Measurements from ENCODE around the gene CALHM1.
A peak's percentile ranks its signal among the peaks of the same experiment; 100 is the strongest.
"Not testable (repeated sequence)": the region's sequence is repeated elsewhere in the genome, so short reads cannot be mapped to it uniquely, and the experiment has no call there.

CALHM1 gene, protein sequence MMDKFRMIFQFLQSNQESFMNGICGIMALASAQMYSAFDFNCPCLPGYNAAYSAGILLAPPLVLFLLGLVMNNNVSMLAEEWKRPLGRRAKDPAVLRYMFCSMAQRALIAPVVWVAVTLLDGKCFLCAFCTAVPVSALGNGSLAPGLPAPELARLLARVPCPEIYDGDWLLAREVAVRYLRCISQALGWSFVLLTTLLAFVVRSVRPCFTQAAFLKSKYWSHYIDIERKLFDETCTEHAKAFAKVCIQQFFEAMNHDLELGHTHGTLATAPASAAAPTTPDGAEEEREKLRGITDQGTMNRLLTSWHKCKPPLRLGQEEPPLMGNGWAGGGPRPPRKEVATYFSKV

DNA sequence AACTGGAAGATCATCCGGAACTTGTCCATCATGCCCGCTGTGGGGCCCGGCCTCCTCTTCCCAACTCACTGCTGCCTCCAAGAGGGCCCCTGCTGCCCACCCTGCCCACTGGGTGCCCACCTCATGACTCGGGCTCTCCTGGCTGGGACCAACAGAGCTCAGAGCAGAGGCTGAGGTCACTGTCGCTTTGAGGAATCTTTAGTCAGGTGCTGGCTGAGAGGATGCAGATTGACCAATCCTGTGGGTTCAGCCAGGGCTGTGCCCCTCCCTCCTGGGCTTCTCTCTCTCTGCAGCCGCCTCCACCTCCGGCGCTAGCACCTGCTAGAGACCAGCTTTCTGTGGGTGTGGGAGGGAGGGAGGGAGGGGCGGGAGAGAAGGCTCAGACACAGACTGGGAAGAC lies at the start of gene CALHM1:
CALHM1 (minus strand) TSS at position 181 of the 400 bp plus-strand sequence; CDS start at position 32, 149 bp downstream.
- no peak for DNase-seq

DNA sequence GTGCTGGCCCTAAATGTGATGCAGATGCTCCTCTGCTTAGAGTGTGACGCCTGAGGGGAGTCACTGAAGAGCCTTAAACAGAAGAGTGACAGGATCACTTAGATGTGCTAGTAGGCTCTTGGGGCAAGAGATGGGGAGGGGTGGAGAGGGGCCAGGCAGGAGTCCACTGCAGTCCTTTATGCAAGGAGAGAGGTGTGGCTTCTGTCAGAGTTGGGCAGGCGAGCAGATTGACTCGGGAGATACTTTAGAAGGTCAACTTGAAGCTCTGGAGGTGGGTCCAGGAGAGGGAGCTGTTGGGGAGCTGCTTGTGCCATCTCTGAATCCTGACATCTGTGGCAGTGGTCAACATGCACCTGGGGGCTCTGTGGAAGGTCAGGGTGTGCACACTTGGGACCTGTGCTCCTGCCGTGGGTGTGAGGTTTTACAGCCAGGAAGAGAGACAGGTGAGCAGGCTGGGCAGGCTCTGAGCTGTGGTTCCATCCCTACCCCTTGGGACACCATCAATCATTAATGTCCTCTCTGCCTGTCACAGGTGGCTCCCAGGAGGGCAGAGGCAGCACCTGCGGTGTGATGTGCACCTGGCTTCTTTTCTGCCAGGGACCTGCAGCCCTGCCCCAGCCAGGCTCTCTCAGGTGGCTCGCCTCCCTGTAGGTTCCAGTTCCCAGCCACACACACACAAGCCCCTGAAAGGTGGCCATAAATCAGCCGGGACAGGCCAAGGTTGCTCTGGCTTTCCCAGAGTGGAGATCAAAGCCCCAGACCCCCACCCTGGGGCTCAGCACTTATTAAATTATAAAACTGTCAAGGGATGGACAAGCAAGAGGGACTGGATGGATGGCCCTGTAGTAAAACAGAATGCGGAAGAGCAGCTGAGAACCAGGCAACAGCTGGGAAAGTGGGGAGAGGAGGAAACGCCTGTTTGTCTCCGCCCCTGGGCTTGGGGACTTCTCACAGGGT lies 48.8 kb upstream of the CALHM1 start:
- no peak for DNase-seq

DNA sequence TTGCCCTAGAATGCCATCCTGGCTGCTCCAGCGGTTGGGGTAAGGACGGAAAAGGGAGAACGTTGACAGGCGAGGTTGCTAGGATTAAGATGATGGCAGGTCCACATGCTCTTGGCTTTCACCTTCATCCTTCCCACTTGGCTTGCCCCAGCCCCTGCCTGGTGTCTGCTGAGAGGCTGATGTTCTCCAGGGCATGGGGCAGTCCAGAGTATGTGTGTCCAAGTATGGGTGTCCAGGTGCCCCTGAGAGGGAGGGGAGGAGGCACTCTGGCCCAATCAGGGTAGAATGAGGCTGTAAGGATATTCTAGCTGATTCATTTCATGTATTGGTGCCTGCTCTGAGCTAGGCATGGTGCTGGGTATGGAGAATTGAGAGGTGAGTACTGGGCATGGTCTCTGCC lies 47.4 kb upstream of the CALHM1 start:
- no peak for DNase-seq

- DNase-seq = peak; percentile 24
These were observed 45.6 kb upstream of the CALHM1 start for GRCh38 chr10:103504181-103504783.

DNA sequence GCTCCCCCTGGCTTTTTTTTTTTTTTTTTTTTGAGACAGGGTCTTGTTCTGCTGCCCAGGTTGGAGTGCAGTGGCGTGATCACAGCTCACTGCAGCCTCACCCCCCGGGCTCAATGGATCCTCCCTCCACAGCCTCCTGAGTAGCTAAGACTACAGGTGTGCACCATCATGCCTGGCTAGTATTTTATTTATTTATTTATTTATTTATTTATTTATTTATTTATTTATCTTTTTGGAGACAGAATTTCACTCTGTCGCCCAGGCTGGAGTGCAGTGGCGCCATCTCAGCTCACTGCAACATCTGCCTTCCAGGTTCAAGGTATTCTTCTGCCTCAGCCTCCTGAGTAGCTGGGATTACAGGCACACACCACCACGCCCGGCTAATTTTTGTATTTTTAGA lies 45.1 kb upstream of the CALHM1 start:
- DNase-seq = not testable (repeated sequence)

DNA sequence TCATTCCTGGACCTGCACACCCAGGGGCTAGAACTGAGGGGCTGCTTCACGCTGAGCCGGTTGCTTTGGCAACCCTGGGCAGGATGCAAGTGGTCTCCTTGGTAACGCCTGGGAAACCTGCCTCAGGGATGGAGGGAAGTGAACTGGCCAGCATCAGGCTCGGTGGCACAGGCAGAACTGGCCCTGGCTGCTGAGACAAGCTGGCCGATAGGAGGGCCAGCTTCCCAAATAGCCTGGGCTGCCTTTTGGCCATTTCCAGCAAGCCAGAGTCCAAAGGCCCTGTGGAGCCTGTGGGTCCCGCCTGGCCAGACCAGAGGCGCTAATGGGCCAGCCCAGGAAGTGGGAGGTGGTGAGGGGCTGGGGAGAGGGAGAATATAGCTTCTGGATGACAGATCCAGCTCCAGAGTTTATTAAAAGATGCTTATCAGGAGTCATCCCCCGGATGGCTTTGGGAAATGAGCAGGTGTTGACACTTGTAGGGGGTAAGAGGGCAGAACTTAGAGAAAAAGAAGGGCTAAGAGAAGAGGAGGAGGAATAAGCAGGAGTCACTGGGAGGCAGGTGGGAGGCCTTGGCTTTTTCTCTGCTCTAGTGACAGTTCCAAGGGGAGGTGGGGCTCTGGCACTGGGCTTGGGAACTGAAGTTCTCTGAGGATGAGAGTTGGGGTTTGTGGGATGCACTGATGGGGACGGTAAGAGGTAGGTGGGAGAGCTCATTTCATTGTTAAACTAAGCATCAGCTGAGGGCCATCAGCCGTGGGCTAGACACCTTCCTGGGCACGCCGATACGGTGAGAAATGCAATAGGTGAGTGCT lies 44.4 kb upstream of the CALHM1 start:
- no peak for DNase-seq

GRCh38 chr10:103501186-103501585 lies 42.5 kb upstream of the CALHM1 start:
- no peak for DNase-seq

- DNase-seq = no peak
These were observed 41.8 kb upstream of the CALHM1 start for GRCh38 chr10:103500481-103500880.

DNA sequence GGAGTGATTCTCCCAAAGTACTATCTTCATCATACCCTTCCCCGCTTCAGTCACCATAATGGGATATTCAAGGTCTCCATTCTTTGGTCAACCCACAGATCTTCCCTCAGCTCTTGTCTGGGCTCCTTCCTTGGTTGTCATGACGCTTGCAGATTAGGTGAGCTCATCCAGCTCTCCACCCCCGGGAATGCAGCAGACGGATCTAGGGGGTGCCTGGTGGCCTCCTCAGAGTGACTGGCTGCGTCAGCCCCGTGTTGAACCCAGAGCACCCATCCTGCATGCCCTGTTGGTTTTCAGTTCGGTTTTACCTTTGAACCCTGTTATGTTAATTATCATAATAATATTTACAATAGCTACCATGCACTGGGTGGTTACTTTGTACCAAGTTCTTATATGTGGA lies 41.2 kb upstream of the CALHM1 start:
- DNase-seq = no peak

- no peak for DNase-seq
These were observed 40.4 kb upstream of the CALHM1 start for GRCh38 chr10:103498936-103499638.

DNA sequence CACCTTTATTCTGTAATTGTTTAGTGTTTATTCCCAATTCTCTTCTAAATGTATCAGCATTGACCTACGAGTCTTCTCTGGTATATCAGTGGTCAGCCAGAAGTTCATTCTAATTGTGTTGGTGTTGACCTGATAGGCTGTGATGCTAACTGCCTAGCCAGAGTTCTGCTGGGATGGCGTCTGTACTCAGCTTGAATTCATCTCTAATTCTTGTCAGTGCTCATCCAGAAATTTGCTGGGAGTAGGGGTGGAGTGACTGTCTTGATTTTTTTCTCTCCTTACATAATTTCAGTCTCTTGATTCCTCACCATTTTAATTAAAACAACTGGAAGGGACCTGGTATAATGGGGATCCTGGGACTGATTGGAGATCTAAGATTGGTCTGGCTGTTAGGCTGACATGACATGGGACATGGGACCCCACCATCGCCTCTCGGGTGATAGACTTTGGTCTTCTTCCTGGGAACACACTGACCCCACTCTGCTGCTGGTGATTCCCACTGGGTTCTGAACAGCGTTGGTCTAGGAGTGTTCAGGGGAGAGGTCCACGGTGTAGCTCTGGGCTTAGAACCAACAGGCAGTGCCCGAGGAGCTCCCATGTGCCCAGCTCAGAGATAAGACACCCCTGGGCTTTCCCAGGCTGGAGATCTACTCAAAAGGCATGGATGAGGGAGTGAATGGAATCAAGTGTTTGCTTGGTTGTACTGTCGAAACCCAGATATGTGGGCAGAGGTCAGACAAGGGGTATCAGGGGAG lies 38.6 kb upstream of the CALHM1 start:
- no peak for DNase-seq

GRCh38 chr10:103495321-103495720 lies 36.6 kb upstream of the CALHM1 start:
- no peak for DNase-seq

DNA sequence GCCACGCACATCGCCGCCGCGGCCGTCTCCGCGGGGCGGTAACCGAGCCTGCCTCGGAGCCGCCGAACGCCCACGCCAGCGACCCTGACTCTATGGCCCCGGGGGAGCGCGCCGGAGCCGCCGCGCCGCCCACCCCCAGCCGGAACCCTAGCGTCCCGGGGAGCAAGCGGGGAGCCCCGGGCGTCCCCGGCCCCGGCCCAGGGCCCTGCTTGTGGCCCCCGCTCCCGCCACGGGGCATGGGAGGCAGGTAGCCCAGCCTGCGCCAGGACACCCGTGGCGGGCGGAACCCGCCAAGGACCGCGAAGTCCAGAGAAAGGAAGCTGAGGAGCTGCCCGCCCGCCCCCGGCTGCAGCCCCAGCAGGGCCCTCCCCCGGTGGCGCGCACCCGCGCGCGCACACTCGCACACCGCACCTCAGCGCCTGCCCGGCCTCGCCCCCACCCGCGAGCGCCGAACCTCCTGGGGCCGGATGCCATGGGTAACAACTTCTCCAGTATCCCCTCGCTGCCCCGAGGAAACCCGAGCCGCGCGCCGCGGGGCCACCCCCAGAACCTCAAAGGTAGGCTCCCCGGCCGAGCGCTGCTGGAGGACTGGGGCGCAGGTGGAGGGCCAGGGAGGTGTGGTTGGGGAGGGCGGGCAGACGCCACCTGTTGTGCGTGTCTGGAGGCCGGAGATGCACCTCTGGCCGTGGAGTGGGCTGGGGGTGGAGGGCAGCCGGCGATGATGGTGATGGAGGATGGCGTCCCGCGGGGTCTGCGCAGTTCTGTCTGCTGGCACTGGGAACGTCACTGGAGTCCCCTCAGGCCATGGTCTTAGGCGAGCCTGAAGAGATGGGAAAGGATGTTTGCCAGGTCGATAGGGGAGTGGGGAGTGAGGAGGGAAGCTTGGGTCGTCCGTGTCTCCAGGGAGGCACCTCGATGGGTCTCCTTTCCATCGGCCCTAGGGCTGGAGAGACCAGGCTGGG lies 35.5 kb upstream of the CALHM1 start:
- DNase-seq = peak; percentile 34

DNA sequence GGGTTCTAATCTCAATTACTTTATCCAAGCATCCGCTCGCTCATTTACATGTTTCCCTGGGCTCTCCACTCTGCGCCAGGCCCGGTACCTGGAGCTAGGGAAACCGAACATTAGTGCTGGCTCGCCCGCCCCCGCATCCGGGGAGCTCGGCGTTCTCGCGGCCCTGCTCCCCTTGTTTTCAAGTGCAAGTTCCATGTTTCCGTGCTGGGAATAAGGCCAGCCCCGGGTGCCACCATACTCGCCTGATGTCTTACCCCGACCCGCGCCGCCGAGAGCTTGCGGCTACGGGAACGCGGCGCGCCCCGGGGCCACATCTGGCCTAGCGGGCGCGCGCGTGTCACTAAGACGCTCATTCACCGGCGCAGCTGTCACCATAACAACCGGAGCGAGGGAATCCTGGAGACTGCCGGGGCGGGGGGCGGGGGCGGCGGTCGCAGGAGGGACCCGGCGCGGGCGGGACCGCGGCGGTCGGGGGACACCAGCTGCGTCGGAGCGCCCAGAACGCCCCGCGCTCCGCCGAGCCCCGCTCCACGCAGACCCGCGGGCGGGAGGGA lies 34.7 kb upstream of the CALHM1 start, which contains the start of gene NEURL1:
NEURL1 (plus strand) TSS at position 344 of the 554 bp plus-strand sequence. CDS start 683 bp downstream, outside the sequence.
- peak; percentile 33 for DNase-seq

GRCh38 chr10:103492655-103493261 lies 34.1 kb upstream of the CALHM1 start:
- DNase-seq = no peak

DNA sequence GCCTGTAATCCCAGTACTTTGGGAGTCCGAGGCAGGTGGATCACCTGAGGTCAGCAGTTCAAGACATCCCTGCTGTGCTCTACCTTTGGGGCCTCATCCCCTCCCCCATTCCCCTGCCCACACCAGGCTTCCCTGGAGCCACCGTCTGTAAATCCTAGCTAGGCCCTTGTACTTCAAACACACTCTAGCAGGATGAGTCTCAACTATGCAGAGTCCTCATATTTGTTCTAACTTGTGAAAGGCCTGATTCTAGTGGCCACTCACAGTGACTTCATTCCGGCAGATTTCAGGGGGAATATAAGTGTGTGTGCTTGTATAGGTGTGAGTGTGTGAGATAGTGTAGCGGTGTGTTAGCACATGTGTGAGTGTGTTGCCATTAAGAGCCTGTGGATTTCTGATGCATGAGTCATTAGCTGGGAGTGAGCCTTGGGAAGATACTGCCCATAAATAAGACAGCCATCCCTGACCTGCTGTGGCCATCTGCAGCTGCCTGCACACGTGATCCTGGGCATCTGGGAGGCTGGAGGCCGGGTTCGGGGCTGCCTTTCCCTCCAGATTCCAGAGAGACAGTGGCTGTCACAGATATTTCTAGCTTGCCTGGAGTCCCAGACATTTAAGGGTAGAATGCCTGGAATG lies 33.1 kb upstream of the CALHM1 start:
- no peak for DNase-seq

DNA sequence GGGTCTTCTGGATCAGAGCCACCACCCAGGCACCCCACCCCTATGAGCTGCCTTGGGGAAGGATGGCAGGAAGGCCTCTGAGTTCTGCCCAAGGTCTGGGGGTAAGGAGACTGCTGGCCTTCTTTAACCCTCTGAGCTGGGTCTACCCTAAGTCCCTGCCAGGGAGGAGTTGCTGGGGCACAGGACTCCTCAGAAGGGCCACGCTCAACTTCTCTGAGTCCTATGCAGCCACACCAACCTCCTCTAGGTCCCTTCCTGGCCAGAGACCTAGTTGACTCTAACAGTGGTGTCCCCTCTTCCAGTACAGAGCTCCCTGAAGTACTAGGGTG lies 32.2 kb upstream of the CALHM1 start:
- no peak for DNase-seq

GRCh38 chr10:103487410-103487708 lies 28.7 kb upstream of the CALHM1 start:
- no peak for DNase-seq
